A673 (cell line): Measurements from ENCODE around the gene RUNX2.

Experiments used
- EZH2 ChIP-seq: fragments of 200-600 bp; sonication (generic); IDR thresholded peaks from 2 replicates; pipeline ENCODE4 v1.6.1; 2017; ENCODE audit warnings: borderline replicate concordance, low read depth, mild to moderate bottlenecking, mixed read lengths, antibody characterized with exemption, low read length; ENCODE audit not compliant: poor library complexity, severe bottlenecking
- TF ChIP-seq, protein P1 (sequence below): fragments of 300-800, 200-600 bp; sonication (generic); conservative IDR thresholded peaks from 2 replicates; pipeline ENCODE4 v1.5.1; 2017; ENCODE audit warnings: low read depth, mild to moderate bottlenecking, antibody characterized with exemption, low read length, moderate library complexity, mixed read lengths

DNA sequence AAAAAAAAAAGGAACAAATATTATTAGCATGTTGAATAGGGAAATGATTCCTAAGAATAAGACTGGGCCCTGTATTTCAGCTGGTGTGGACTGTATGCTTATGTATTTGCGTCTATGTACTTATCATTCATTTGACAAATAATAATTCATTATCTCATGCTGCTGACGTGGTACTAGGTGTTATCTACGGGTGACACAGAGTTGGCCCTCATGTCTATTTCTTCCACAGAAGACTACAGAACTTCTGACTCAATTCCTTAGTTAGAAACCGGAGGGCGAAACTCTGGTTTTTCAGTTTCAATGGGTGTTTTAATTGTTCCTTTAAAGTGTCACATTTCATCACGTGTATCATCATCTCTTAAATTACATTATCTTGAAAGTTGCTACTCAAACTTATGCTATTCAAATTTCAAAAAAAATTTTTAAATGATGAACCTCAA lies 381.7 kb downstream of the RUNX2 start:
- TF ChIP-seq, protein P1, sequence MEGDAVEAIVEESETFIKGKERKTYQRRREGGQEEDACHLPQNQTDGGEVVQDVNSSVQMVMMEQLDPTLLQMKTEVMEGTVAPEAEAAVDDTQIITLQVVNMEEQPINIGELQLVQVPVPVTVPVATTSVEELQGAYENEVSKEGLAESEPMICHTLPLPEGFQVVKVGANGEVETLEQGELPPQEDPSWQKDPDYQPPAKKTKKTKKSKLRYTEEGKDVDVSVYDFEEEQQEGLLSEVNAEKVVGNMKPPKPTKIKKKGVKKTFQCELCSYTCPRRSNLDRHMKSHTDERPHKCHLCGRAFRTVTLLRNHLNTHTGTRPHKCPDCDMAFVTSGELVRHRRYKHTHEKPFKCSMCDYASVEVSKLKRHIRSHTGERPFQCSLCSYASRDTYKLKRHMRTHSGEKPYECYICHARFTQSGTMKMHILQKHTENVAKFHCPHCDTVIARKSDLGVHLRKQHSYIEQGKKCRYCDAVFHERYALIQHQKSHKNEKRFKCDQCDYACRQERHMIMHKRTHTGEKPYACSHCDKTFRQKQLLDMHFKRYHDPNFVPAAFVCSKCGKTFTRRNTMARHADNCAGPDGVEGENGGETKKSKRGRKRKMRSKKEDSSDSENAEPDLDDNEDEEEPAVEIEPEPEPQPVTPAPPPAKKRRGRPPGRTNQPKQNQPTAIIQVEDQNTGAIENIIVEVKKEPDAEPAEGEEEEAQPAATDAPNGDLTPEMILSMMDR: no peak
- TF ChIP-seq EZH2: no peak
